GM12875 (cell line): ENCODE measurements around the gene PAPSS1.
"Not testable (repeated sequence)": the region's sequence is repeated elsewhere in the genome, so short reads cannot be mapped to it uniquely, and the experiment has no call there.

Source experiments
- H3K4me3 ChIP-seq: one replicate; pipeline ENCODE4 v1.5.1; 2011; ENCODE audit warnings: low read depth, low read length, control low read depth
- CTCF ChIP-seq: IDR thresholded peaks from 2 replicates; pipeline ENCODE4 v1.5.1; 2011; ENCODE audit warnings: low read depth, mild to moderate bottlenecking, control low read depth, inconsistent platforms, low read length, moderate library complexity, borderline replicate concordance; ENCODE audit not compliant: insufficient read depth

Gene PAPSS1

GRCh38 chr4:107699466-107700206 is 20.4 kb downstream of the PAPSS1 start:
- H3K4me3 ChIP-seq, result no peak overlapping the region
- TF ChIP-seq CTCF, result no peak

GRCh38 chr4:107696187-107696586 is 23.8 kb downstream of the PAPSS1 start:
- H3K4me3 ChIP-seq, result not testable (repeated sequence)

- no peak overlapping the region for H3K4me3 ChIP-seq
- no peak for TF ChIP-seq CTCF
Measured at GRCh38 chr4:107693132-107693531, 26.9 kb downstream of the PAPSS1 start.

- no peak for TF ChIP-seq CTCF
- no peak overlapping the region for H3K4me3 ChIP-seq
Measured at GRCh38 chr4:107692202-107692601, 27.8 kb downstream of the PAPSS1 start.

- no peak overlapping the region for H3K4me3 ChIP-seq
- TF ChIP-seq CTCF, result no peak
Measured at GRCh38 chr4:107691378-107691777, 28.7 kb downstream of the PAPSS1 start.

GRCh38 chr4:107689912-107690587 is 30.0 kb downstream of the PAPSS1 start:
- no peak for TF ChIP-seq CTCF
- H3K4me3 ChIP-seq, result no peak overlapping the region

- TF ChIP-seq CTCF, result no peak
- H3K4me3 ChIP-seq, result no peak overlapping the region
Measured at GRCh38 chr4:107688421-107688820, 31.6 kb downstream of the PAPSS1 start.

- H3K4me3 ChIP-seq, result no peak overlapping the region
- TF ChIP-seq CTCF, result no peak
Measured at GRCh38 chr4:107685740-107686139, 34.3 kb downstream of the PAPSS1 start.
